Bronchial epithelial cell (primary cell): ENCODE measurements around the gene PEX14. TPM values are rescaled to one million over a fixed set of nuclear protein-coding genes. Genes with fewer than 3 reads are reported as not detected.

Experiments used
- DNase-seq: peaks from one replicate; pipeline ENCODE4 v3.0.0-alpha.2; 2010; ENCODE audit warnings: low read depth
- FAIRE-seq: peaks from 2 replicates; lab custom pipeline; 2011; peaks lifted over from hg19 to GRCh38; lab: Jason Lieb, UNC
- H3K27me3 ChIP-seq: 2 replicates; pipeline ENCODE4 v1.5.1; 2011; ENCODE audit warnings: low read length; ENCODE audit not compliant: control insufficient read depth, insufficient read depth
- H3K36me3 ChIP-seq: 2 replicates; pipeline ENCODE4 v1.5.1; 2011; ENCODE audit warnings: low read length; ENCODE audit not compliant: control insufficient read depth, insufficient read depth
- H3K4me3 ChIP-seq: 2 replicates; pipeline ENCODE4 v1.5.1; 2011; ENCODE audit warnings: mild to moderate bottlenecking, low read depth, low read length, control low read depth
- total RNA-seq: library from RNA; depleted of rRNA; stranded (reverse); fragments of >200 nt; gene quantifications from 2 replicates; pipeline ENCODE4 v1.2.1, GENCODE V29; 2014
- TF ChIP-seq, protein P1 (sequence below): IDR thresholded peaks from 2 replicates; pipeline ENCODE4 v1.5.1; 2011; ENCODE audit warnings: mild to moderate bottlenecking, moderate library complexity, low read length, control low read depth, inconsistent platforms; ENCODE audit not compliant: insufficient read depth, severe bottlenecking

PEX14 gene
- total RNA-seq, 1 donor from 2014 or later = 8.7 TPM

- no peak for DNase-seq
- no peaks in the 10 kb centered on the region for H3K27me3 ChIP-seq
- TF ChIP-seq, protein P1, sequence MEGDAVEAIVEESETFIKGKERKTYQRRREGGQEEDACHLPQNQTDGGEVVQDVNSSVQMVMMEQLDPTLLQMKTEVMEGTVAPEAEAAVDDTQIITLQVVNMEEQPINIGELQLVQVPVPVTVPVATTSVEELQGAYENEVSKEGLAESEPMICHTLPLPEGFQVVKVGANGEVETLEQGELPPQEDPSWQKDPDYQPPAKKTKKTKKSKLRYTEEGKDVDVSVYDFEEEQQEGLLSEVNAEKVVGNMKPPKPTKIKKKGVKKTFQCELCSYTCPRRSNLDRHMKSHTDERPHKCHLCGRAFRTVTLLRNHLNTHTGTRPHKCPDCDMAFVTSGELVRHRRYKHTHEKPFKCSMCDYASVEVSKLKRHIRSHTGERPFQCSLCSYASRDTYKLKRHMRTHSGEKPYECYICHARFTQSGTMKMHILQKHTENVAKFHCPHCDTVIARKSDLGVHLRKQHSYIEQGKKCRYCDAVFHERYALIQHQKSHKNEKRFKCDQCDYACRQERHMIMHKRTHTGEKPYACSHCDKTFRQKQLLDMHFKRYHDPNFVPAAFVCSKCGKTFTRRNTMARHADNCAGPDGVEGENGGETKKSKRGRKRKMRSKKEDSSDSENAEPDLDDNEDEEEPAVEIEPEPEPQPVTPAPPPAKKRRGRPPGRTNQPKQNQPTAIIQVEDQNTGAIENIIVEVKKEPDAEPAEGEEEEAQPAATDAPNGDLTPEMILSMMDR = no peak
- no peak for FAIRE-seq
- H3K4me3 ChIP-seq = no peak overlapping the region
- no peaks in the 10 kb centered on the region for H3K36me3 ChIP-seq
Observed at GRCh38 chr1:10583641-10584040, 108.9 kb downstream of the PEX14 start.

- TF ChIP-seq, protein P1 = no peak
- H3K36me3 ChIP-seq = no peaks in the 10 kb centered on the region
- no peak for FAIRE-seq
Observed at GRCh38 chr1:10585242-10585641, 110.5 kb downstream of the PEX14 start.

DNA sequence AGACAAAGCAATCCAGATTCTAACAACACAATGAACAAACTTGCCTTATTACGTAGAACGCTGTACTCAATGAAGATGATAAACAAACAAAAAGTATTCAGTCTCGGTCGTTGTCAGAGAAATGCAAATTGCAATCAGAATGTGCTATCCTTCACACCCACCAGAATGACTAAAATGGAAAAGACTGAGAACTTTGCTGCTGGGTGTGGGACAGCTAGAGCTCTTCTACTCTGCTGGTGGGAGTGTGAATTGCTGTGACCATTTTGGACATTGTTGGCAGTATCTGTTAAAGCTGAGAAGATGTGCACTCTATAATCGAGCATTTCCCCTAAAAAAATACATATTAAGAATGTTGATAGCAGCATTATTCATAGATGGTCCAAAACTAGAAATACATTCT, 111.4 kb downstream of the PEX14 start:
- FAIRE-seq (no peak), DNase-seq (no peak)
- Histone ChIP-seq H3K4me3 (no peak overlapping the region), H3K27me3 (no peaks in the 10 kb centered on the region), H3K36me3 (no peaks in the 10 kb centered on the region)
- TF ChIP-seq, protein P1 = no peak

More at GRCh38 chr1:10585242-10585641, 110.5 kb downstream of the PEX14 start:
- no peak for DNase-seq
- Histone ChIP-seq H3K27me3 (no peaks in the 10 kb centered on the region), H3K4me3 (no peak overlapping the region)

GRCh38 chr1:10588640-10589039, 113.9 kb downstream of the PEX14 start:
- Histone ChIP-seq H3K27me3 (no peaks in the 10 kb centered on the region), H3K4me3 (no peak overlapping the region), H3K36me3 (no peaks in the 10 kb centered on the region)
- TF ChIP-seq, protein P1 = no peak
- FAIRE-seq (no peak), DNase-seq (no peak)

GRCh38 chr1:10589074-10589473, 114.3 kb downstream of the PEX14 start:
- TF ChIP-seq, protein P1 = no peak
- DNase-seq (no peak), FAIRE-seq (no peak)
- no peaks in the 10 kb centered on the region for H3K36me3 ChIP-seq
- H3K4me3 ChIP-seq = no peak overlapping the region
- no peaks in the 10 kb centered on the region for H3K27me3 ChIP-seq

DNA sequence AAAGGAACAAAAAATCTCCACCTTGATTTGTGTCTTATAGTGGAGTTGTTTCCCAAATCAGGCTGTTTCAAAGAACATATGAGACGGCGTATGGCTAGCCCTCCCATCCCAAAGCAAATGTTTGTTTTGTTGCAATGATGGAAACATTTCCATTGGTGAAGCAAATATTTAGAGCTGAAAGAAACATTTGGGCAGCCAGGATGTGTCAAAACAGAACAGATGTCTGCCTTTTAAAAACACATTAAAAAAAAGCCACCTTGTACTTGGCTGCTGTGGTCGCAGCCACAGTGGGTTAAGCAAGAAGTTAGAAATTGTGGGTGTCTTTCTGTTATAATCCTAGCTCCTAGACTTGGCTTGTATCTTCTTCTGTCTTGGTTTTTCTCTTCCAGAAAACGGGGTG, 116.3 kb downstream of the PEX14 start:
- H3K36me3 ChIP-seq = no peaks in the 10 kb centered on the region
- FAIRE-seq (no peak), DNase-seq (no peak)
- TF ChIP-seq, protein P1 = no peak
- no peak overlapping the region for H3K4me3 ChIP-seq
- H3K27me3 ChIP-seq = no peaks in the 10 kb centered on the region
